PC-3 (cell line): Measurements from ENCODE around the gene PCSK5. TPM values are rescaled to one million over a fixed set of nuclear protein-coding genes. Genes with fewer than 3 reads are reported as not detected.

ENCODE experiments used
- ATAC-seq: fragments of 200-7000 bp; cut with Tn5 transposase; 2 replicates; pipeline ENCODE4 v1.9.1; 2020; ENCODE audit warnings: mild to moderate bottlenecking, moderate library complexity
- BruUV-seq: library from RNA; stranded (reverse); fragments of 400-500 nt; replicated peaks from 2 replicates; lab custom pipeline; 2021; lab: Mats Ljungman, UMichigan
- CTCF ChIA-PET: fragments of 300-600 bp; sonication (Branson Sonifier 250); formaldehyde crosslinking; loops from one replicate; lab custom pipeline; 2022; ENCODE audit warnings: antibody characterized with exemption; lab: Charles Lee
- POLR2A ChIA-PET: fragments of 300-600 bp; sonication (Branson Sonifier 250); formaldehyde crosslinking; loops from one replicate; lab custom pipeline; 2022; ENCODE audit warnings: antibody characterized with exemption; ENCODE audit not compliant: unreplicated experiment; lab: Charles Lee
- DNase-seq: peaks from one replicate; pipeline ENCODE4 v3.0.0-alpha.2; 2015
- H2AFZ ChIP-seq: fragments of 300-600 bp; sonication (generic); 2 replicates; pipeline ENCODE4 v1.6.0; 2016; ENCODE audit warnings: antibody characterized with exemption, low read length
- H3F3A ChIP-seq: fragments of 300-600 bp; sonication (generic); one replicate; pipeline ENCODE4 v1.6.0; 2017; ENCODE audit warnings: antibody characterized with exemption, low read length, control low read depth, mild to moderate bottlenecking; ENCODE audit not compliant: unreplicated experiment
- H3K27ac ChIP-seq: fragments of 300-600 bp; sonication (generic); 2 replicates; pipeline ENCODE4 v1.5.1; 2016; ENCODE audit warnings: mild to moderate bottlenecking, low read length
- H3K27me3 ChIP-seq: fragments of 300-600 bp; sonication (generic); 2 replicates; pipeline ENCODE4 v1.6.1; 2016; ENCODE audit warnings: low read length, mixed read lengths
- H3K36me3 ChIP-seq: fragments of 300-600 bp; sonication (generic); 2 replicates; pipeline ENCODE4 v1.6.1; 2016; ENCODE audit warnings: low read depth, mixed run types, low read length, mixed read lengths
- H3K4me1 ChIP-seq: fragments of 300-600 bp; sonication (generic); 2 replicates; pipeline ENCODE4 v1.5.1; 2016; ENCODE audit warnings: low read length; ENCODE audit not compliant: insufficient read depth
- H3K4me2 ChIP-seq: fragments of 300-600 bp; sonication (generic); 2 replicates; pipeline ENCODE4 v1.6.0; 2016; ENCODE audit warnings: low read length
- H3K4me3 ChIP-seq: fragments of 300-600 bp; sonication (generic); 2 replicates; pipeline ENCODE4 v1.5.1; 2016; ENCODE audit warnings: mild to moderate bottlenecking, low read length, mixed read lengths
- H3K79me2 ChIP-seq: fragments of 300-600 bp; sonication (generic); 2 replicates; pipeline ENCODE4 v1.6.1; 2017; ENCODE audit warnings: low read length, mixed read lengths
- H3K9ac ChIP-seq: fragments of 300-600 bp; sonication (generic); 2 replicates; pipeline ENCODE4 v1.6.0; 2016; ENCODE audit warnings: mild to moderate bottlenecking, low read length
- H3K9me2 ChIP-seq: fragments of 300-600 bp; sonication (generic); replicated peaks from 2 replicates; pipeline ENCODE4 v1.6.1; 2016; ENCODE audit warnings: mixed run types, low read length, mixed read lengths
- H3K9me3 ChIP-seq: fragments of 300-600 bp; sonication (generic); 2 replicates; pipeline ENCODE4 v1.6.1; 2016; ENCODE audit warnings: low read length, mixed read lengths
- H4K20me1 ChIP-seq: fragments of 300-600 bp; sonication (generic); 2 replicates; pipeline ENCODE4 v1.6.1; 2016; ENCODE audit warnings: low read length, mixed read lengths
- CTCF ChIP-seq: fragments of 300-600 bp; sonication (generic); conservative IDR thresholded peaks from 2 replicates; pipeline ENCODE4 v1.5.1; 2017; ENCODE audit warnings: antibody characterized with exemption, low read depth, mild to moderate bottlenecking, low read length
- EZH2 ChIP-seq: fragments of 300-600 bp; sonication (generic); IDR thresholded peaks from one replicate; pipeline ENCODE4 v1.6.1; 2017; ENCODE audit warnings: antibody characterized with exemption, mild to moderate bottlenecking, low read length; ENCODE audit not compliant: unreplicated experiment
- EZH2phosphoT487 ChIP-seq: fragments of 300-600 bp; sonication (generic); IDR thresholded peaks from 2 replicates; pipeline ENCODE4 v1.6.1; 2018; ENCODE audit warnings: mild to moderate bottlenecking, antibody characterized with exemption, low read length, borderline replicate concordance
- intact Hi-C: fragments of 100-400 bp; cut with micrococcal nuclease; formaldehyde crosslinking; loops from 2 replicates; pipeline ENCODE4 v1.9.0; 2023
- total RNA-seq: library from RNA; depleted of rRNA; stranded (reverse); fragments of >200 nt; gene quantifications from 2 replicates; pipeline ENCODE4 v1.2.3, GENCODE V29; 2014

The PCSK5 gene
- total RNA-seq, 1 experiment from 2014 or later, result not detected

- Histone ChIP-seq H3K79me2 (no peaks in the 10 kb centered on the region), H3K9ac (no peak overlapping the region), H3K27ac (no peak overlapping the region), H3K9me2 (no peaks in the 10 kb centered on the region), H3K27me3 (no peaks in the 10 kb centered on the region), H3K4me3 (no peak overlapping the region), H3K4me2 (no peak overlapping the region), H3F3A (no peaks in the 10 kb centered on the region), H3K4me1 (no peaks in the 10 kb centered on the region), H4K20me1 (no peaks in the 10 kb centered on the region), H3K36me3 (no peaks in the 10 kb centered on the region), H2AFZ (no peak overlapping the region), H3K9me3 (no peaks in the 10 kb centered on the region)
- ChIA-PET CTCF (no interaction called here), POLR2A (no interaction called here)
- no peak for TF ChIP-seq EZH2
- no peak for TF ChIP-seq EZH2phosphoT487
- no peak for TF ChIP-seq CTCF
- no TSS peak for BruUV-seq
- ATAC-seq (no peak), DNase-seq (no peak)
- intact Hi-C loops, result no loop called here
Measured at GRCh38 chr9:76018761-76019160, 128.3 kb downstream of the PCSK5 start.

GRCh38 chr9:76020652-76021051 is 130.2 kb downstream of the PCSK5 start:
- Histone ChIP-seq H3K4me3 (no peak overlapping the region), H3K79me2 (no peaks in the 10 kb centered on the region), H3K27ac (no peak overlapping the region), H3K4me1 (no peaks in the 10 kb centered on the region), H3K9me2 (no peaks in the 10 kb centered on the region), H3K36me3 (no peaks in the 10 kb centered on the region), H3F3A (no peaks in the 10 kb centered on the region), H3K9me3 (no peaks in the 10 kb centered on the region), H3K9ac (no peak overlapping the region), H2AFZ (no peak overlapping the region), H3K4me2 (no peak overlapping the region), H3K27me3 (no peaks in the 10 kb centered on the region), H4K20me1 (no peaks in the 10 kb centered on the region)
- POLR2A ChIA-PET, result no interaction called here
- intact Hi-C loops, result no loop called here
- DNase-seq (no peak), ATAC-seq (no peak)
- no TSS peak for BruUV-seq
- TF ChIP-seq CTCF, result no peak
- TF ChIP-seq EZH2phosphoT487, result no peak
- CTCF ChIA-PET, result no interaction called here

DNA sequence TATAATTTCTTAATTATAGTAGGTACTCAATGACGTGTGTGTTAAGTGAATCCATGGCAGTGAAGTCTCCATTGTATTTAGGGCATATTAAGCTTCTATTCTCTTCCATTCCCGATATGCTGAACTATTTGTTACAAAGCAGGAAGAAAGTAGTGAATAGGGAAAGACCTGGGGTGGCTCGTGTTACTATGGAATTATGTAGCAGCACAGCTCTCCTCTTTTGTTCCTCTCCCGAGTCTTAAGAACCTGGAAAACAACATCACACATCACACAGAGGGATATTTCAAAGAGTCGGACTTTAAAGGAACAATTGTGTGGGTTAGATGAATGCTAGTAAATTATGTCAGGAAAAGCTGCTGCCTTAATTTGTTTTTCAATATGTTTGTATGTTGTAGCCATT is 131.8 kb downstream of the PCSK5 start:
- Histone ChIP-seq H3K4me2 (no peak overlapping the region), H3K36me3 (no peaks in the 10 kb centered on the region), H3K4me1 (no peaks in the 10 kb centered on the region), H3K79me2 (no peaks in the 10 kb centered on the region), H4K20me1 (no peaks in the 10 kb centered on the region), H3K27me3 (no peaks in the 10 kb centered on the region), H3K9me3 (no peaks in the 10 kb centered on the region), H3K9ac (no peak overlapping the region), H3F3A (no peaks in the 10 kb centered on the region), H3K4me3 (no peak overlapping the region), H2AFZ (no peak overlapping the region), H3K27ac (no peak overlapping the region), H3K9me2 (no peaks in the 10 kb centered on the region)
- intact Hi-C loops, result no loop called here
- ATAC-seq (no peak), DNase-seq (no peak)
- CTCF ChIA-PET, result no interaction called here
- POLR2A ChIA-PET, result no interaction called here
- TF ChIP-seq EZH2 (no peak), EZH2phosphoT487 (no peak), CTCF (no peak)
- BruUV-seq, result no TSS peak
